ENCODE results near the gene PPP4R3B. TPM values are rescaled to one million over a fixed set of nuclear protein-coding genes. Genes with fewer than 3 reads are reported as not detected.

PPP4R3B gene
- total and polyA plus RNA-seq, 2 of the 8 experiments (the other 6 are each of a cell fraction or from before 2014, with no cell fraction given) = 8.5 to 39.1 TPM

GRCh38 chr2:55565613-55566012 lies 51.8 kb downstream of the PPP4R3B start (continued):
- TF ChIP-seq MAX (IDR thresholded peaks at IDR 0.05) = no peak
